HepG2 (cell line): ENCODE results near the gene NOTO. TPM values are rescaled to one million over a fixed set of nuclear protein-coding genes. Genes with fewer than 3 reads are reported as not detected.

ENCODE experiments used
- ATAC-seq: fragments of 200-7000 bp; cut with Tn5 transposase; 3 replicates; pipeline ENCODE4 v1.9.1; 2020; ENCODE audit warnings: mild to moderate bottlenecking, moderate library complexity
- BruUV-seq: library from RNA; stranded (reverse); fragments of 400-500 nt; replicated peaks from 2 replicates; lab custom pipeline; 2021; lab: Mats Ljungman, UMichigan
- CTCF ChIA-PET: fragments of 300-600 bp; formaldehyde crosslinking; extraction: SDS; loops from one replicate; lab custom pipeline; 2021; ENCODE audit warnings: low total read pairs, inconsistent platforms, low intra/inter-chr PET ratio; lab: Yijun Ruan, JAX
- POLR2A ChIA-PET: fragments of 350-600 bp; sonication (Branson Sonifier 250); formaldehyde crosslinking; loops from one replicate; lab custom pipeline; 2020; ENCODE audit warnings: antibody characterized with exemption, inconsistent platforms; lab: Yijun Ruan, JAX
- DNase-seq: peaks from one replicate; pipeline ENCODE4 v3.0.0-alpha.2; 2015; ENCODE audit warnings: low spot score
- FAIRE-seq: peaks from 3 replicates; lab custom pipeline; 2011; peaks lifted over from hg19 to GRCh38; lab: Jason Lieb, UNC
- H2AFZ ChIP-seq: one replicate; pipeline ENCODE4 v1.6.1; 2011; ENCODE audit warnings: low read length, inconsistent platforms
- H3K27ac ChIP-seq: fragments of 300-600 bp; 3 replicates; pipeline ENCODE4 v1.8.0; 2011; ENCODE audit warnings: mixed run types, mild to moderate bottlenecking, mixed read lengths, low read length, inconsistent platforms; ENCODE audit not compliant: insufficient read depth; ENCODE audit errors: extremely low read length
- H3K27me3 ChIP-seq, 2 experiments: fragments of 200-600 bp in 1 of 2; 2 replicates in 1 of 2; 3 replicates in 1 of 2; pipeline versions ENCODE4 v1.6.0 to v1.8.0; 2011; ENCODE audit warnings: low read length in 2 of 2, mild to moderate bottlenecking in 2 of 2, moderate library complexity in 2 of 2, inconsistent platforms in 1 of 2; ENCODE audit not compliant: insufficient read depth in 2 of 2, control insufficient read depth in 1 of 2
- H3K36me3 ChIP-seq, 2 experiments: fragments of 200-600 bp in 1 of 2; replicated peaks in 1 of 2; 2 replicates in 1 of 2; 3 replicates in 1 of 2; pipeline versions ENCODE4 v1.5.1 to v1.8.0; 2011; ENCODE audit warnings: low read length in 2 of 2, inconsistent platforms in 1 of 2; ENCODE audit not compliant: insufficient read depth in 2 of 2, control insufficient read depth in 1 of 2
- H3K4me1 ChIP-seq: 2 replicates; pipeline ENCODE4 v1.5.1; 2012; ENCODE audit warnings: low read length, inconsistent platforms; ENCODE audit not compliant: insufficient read depth
- H3K4me2 ChIP-seq: 2 replicates; pipeline ENCODE4 v1.6.0; 2011; ENCODE audit warnings: low read depth, low read length, inconsistent platforms
- H3K4me3 ChIP-seq, 3 experiments: fragments of 200-600 bp in 1 of 3; sonication (generic), shearing (Covaris generic) in 1 of 3; replicated peaks in 1 of 3; 2 replicates each; pipeline ENCODE4 v1.5.1; 2011 to 2016; ENCODE audit warnings: low read length in 3 of 3, inconsistent platforms in 2 of 3, low read depth in 2 of 3, mild to moderate bottlenecking in 2 of 3, control low read depth in 1 of 3, mixed read lengths in 1 of 3; ENCODE audit not compliant: insufficient read depth in 1 of 3
- H3K79me2 ChIP-seq: one replicate; pipeline ENCODE4 v1.6.1; 2011; ENCODE audit warnings: low read length, inconsistent platforms; ENCODE audit not compliant: insufficient read depth
- H3K9ac ChIP-seq: 2 replicates; pipeline ENCODE4 v1.6.0; 2011; ENCODE audit warnings: mild to moderate bottlenecking, low read depth, low read length, inconsistent platforms; ENCODE audit not compliant: insufficient read depth
- H3K9me3 ChIP-seq: 2 replicates; pipeline ENCODE4 v1.5.1; 2012; ENCODE audit warnings: mild to moderate bottlenecking, low read length
- H4K20me1 ChIP-seq: 2 replicates; pipeline ENCODE4 v1.6.0; 2011; ENCODE audit warnings: inconsistent platforms, mild to moderate bottlenecking, low read length, moderate library complexity; ENCODE audit not compliant: insufficient read depth
- ELF4 ChIP-seq: sonication (generic); formaldehyde crosslinking; IDR thresholded peaks from 2 replicates; pipeline ENCODE4 v1.5.0; 2020; ENCODE audit warnings: missing genetic modification reagents, mild to moderate bottlenecking, moderate library complexity, borderline replicate concordance
- GATA4 ChIP-seq: sonication (generic); IDR thresholded peaks from 2 replicates; pipeline ENCODE4 v1.6.1; 2016; ENCODE audit warnings: antibody characterized with exemption, low read depth, borderline replicate concordance
- GATAD2A ChIP-seq: IDR thresholded peaks from 2 replicates; pipeline ENCODE4 v1.6.1; 2016
- NR3C1 ChIP-seq: sonication (generic); formaldehyde crosslinking; IDR thresholded peaks from 2 replicates; pipeline ENCODE4 v1.4.0; 2020; ENCODE audit warnings: missing genetic modification reagents
- ZBED4 ChIP-seq: sonication (generic); formaldehyde crosslinking; IDR thresholded peaks from 2 replicates; pipeline ENCODE4 v1.4.0; 2020; ENCODE audit warnings: missing genetic modification reagents, borderline replicate concordance
- ZNF260 ChIP-seq: sonication (generic); formaldehyde crosslinking; IDR thresholded peaks from 2 replicates; pipeline ENCODE4 v1.4.0; 2020; ENCODE audit warnings: missing genetic modification reagents, low read depth, mild to moderate bottlenecking, borderline replicate concordance
- ZNF761 ChIP-seq: sonication (generic); formaldehyde crosslinking; conservative IDR thresholded peaks from 2 replicates; pipeline ENCODE4 v1.4.0; 2020; ENCODE audit warnings: mild to moderate bottlenecking, missing genetic modification reagents
- WGBS: methylation state at CpG from one replicate; pipeline ENCODE4 v1.1.6; 2017; ENCODE audit warnings: low lambda C conversion rate; 5-methylcytosine and 5-hydroxymethylcytosine counted together
- in situ Hi-C: cut with HindIII; loops from 2 replicates; pipeline ENCODE4 v1.10.0; 2017; ENCODE audit warnings: low pct_unique_long_range_greater_than_20kb; ENCODE audit not compliant: extremely low pct_ligation_motif_present
- intact Hi-C: fragments of 100-400 bp; cut with micrococcal nuclease; formaldehyde crosslinking; loops from one replicate; pipeline ENCODE4 v1.10.0; 2022; ENCODE audit not compliant: unreplicated experiment
- polyA plus RNA-seq, 8 experiments: library from polyadenylated mRNA; depleted of rRNA in 3 of 8; stranded (reverse) in 7 of 8; unstranded in 1 of 8; fragments of >200 nt; fragmentation: Illumina TruSeq in 4 of 8; extraction: Trizol in 4 of 8; gene quantifications; 2 replicates each; pipeline versions ENCODE4 v1.2.1 to v1.2.3, GENCODE V29; 2011 to 2016; ENCODE audit warnings: low read depth in 4 of 8, missing spikeins in 1 of 8, mixed read lengths in 1 of 8; ENCODE audit not compliant: insufficient read depth in 1 of 8
- total RNA-seq, 5 experiments: library from RNA; depleted of rRNA; stranded (reverse); fragments of >200 nt; fragmentation: Illumina TruSeq; extraction: Trizol; gene quantifications; 2 replicates each; pipeline ENCODE4 v1.2.3, GENCODE V29; 2016; ENCODE audit warnings: low read depth in 1 of 5
- TF ChIP-seq, protein P1 (sequence below): IDR thresholded peaks from 2 replicates; pipeline ENCODE4 v1.6.1; 2016; ENCODE audit warnings: control low read depth
- TF ChIP-seq, protein P2 (sequence below), 2 experiments: fragments of 450-650 bp in 1 of 2; sonication (generic) in 1 of 2; formaldehyde crosslinking; IDR thresholded peaks; 2 replicates each; pipeline versions ENCODE4 v1.5.0 to v1.8.0; 2020 to 2022; ENCODE audit warnings: mild to moderate bottlenecking in 1 of 2, missing genetic modification reagents in 1 of 2

Gene NOTO
- total and polyA plus RNA-seq, 2 of the 13 experiments (the other 11 are each of a cell fraction or from before 2014, with no cell fraction given) = not detected

DNA sequence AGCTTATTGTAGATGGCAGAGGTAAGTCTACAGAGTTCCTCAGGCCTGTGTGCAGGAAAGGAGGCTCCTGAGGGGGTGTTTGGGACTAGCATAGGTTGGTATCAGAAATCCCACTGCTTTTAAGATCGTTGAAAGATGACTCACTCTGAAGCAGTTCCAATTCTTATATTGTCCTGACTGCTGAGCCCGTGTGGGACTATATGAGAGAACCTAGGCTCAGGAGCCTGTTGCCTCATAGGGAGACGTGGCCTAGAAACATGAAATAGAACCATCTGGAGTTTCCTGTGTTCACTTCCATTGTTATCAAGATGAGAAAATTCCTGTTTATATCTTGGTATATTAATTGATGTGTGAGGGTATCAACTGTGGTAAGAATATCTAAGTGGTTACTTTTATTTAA is 37.4 kb downstream of the NOTO start:
- WGBS = 90% methylated on average over 3 of the region's 3 CpGs
- H3K79me2 ChIP-seq = peaks cover 69% of the 10 kb centered on the region
- H3K9me3 ChIP-seq = no peaks in the 10 kb centered on the region
- CTCF ChIA-PET = no interaction called here
- POLR2A ChIA-PET = no interaction called here
- H3K4me3 ChIP-seq = no peak overlapping the region
- peaks cover 52% of the 10 kb centered on the region for H4K20me1 ChIP-seq
- intact Hi-C loops = no loop called here
- FAIRE-seq (no peak), DNase-seq (no peak), ATAC-seq (no peak)
- peaks cover 35 to 65% of the 10 kb centered on the region in 2 experiments for H3K36me3 ChIP-seq
- in situ Hi-C loops = no loop called here
- peaks cover 51% of the 10 kb centered on the region for H3K4me1 ChIP-seq
- no peak overlapping the region for H3K9ac ChIP-seq
- no peak overlapping the region for H3K4me2 ChIP-seq
- BruUV-seq = no TSS peak
- H2AFZ ChIP-seq = no peak overlapping the region
- TF ChIP-seq ELF4 (CRISPR knock-in tag) (no peak), GATA4 (no peak), ZNF260 (no peak), NR3C1 (CRISPR knock-in tag) (no peak), ZBED4 (CRISPR knock-in tag) (no peak), ZNF761 (CRISPR knock-in tag) (no peak), GATAD2A (CRISPR knock-in tag) (no peak)
- TF ChIP-seq, protein P1, sequence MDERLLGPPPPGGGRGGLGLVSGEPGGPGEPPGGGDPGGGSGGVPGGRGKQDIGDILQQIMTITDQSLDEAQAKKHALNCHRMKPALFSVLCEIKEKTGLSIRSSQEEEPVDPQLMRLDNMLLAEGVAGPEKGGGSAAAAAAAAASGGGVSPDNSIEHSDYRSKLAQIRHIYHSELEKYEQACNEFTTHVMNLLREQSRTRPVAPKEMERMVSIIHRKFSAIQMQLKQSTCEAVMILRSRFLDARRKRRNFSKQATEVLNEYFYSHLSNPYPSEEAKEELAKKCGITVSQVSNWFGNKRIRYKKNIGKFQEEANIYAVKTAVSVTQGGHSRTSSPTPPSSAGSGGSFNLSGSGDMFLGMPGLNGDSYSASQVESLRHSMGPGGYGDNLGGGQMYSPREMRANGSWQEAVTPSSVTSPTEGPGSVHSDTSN (CRISPR knock-in tag) = no peak
- TF ChIP-seq, protein P2, sequence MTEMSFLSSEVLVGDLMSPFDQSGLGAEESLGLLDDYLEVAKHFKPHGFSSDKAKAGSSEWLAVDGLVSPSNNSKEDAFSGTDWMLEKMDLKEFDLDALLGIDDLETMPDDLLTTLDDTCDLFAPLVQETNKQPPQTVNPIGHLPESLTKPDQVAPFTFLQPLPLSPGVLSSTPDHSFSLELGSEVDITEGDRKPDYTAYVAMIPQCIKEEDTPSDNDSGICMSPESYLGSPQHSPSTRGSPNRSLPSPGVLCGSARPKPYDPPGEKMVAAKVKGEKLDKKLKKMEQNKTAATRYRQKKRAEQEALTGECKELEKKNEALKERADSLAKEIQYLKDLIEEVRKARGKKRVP (CRISPR knock-in tag; IDR thresholded peaks at IDR 0.05) = no peak
- TF ChIP-seq, all 625 proteins: peak for 0
- peaks cover 0 to 3% of the 10 kb centered on the region in 2 experiments; a peak in 1 of 5 replicates for H3K27me3 ChIP-seq
- no peak overlapping the region for H3K27ac ChIP-seq
